ENCODE measurements around the gene CAAP1. TPM values are rescaled to one million over a fixed set of nuclear protein-coding genes. Genes with fewer than 3 reads are reported as not detected.

CAAP1 gene
- total RNA-seq, 6 experiments from 2014 or later, result 12.1 to 15.3 (median 13.7) TPM

DNA sequence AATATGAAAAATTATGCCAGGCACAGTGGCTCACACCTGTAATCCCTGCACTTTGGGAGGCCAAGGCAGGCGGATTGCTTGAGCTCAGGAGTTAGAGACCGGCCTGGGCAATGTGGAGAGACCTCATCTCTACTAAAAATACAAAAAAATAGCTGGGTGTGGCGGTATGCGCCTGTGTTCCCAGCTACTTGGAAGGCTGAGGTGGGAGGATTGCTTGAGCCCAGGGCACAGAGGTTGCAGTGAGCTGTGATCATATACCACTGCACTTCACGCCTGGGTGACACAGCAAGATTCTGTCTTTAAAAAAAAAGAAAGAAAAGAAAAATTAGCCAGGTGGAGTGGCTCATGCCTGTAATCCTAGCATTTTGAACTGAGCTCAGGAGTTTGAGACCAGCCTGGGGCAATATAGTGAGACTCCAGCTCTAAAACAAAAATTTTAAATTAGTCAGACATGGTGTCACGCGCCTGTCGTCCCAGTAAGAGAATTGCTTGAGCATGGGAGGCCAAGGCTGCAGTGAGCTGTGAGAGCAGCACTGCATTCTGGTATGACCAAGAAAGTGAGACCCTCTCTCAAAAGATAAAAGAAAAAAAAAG lies 36.4 kb upstream of the CAAP1 start:
- H3K27ac Mint-ChIP-seq, result no peak overlapping the region
- H3K27me3 Mint-ChIP-seq (ENCODE audit: insufficient read depth), result no peaks in the 10 kb centered on the region
- H3K36me3 Mint-ChIP-seq (ENCODE audit: low read depth), result peaks cover 27% of the 10 kb centered on the region
- H3K4me3 Mint-ChIP-seq, result no peak overlapping the region
- no peaks in the 10 kb centered on the region for H3K9me3 Mint-ChIP-seq
- no peaks in the 10 kb centered on the region for H3K4me1 Mint-ChIP-seq (ENCODE audit: low read depth)
- no peak for DNase-seq
- no peak for TF ChIP-seq CTCF (IDR thresholded peaks at IDR 0.05)

GRCh38 chr9:26925609-26926008 lies 33.0 kb upstream of the CAAP1 start:
- Mint-ChIP-seq H3K27me3 (ENCODE audit: insufficient read depth) (no peaks in the 10 kb centered on the region), H3K36me3 (ENCODE audit: low read depth) (peaks cover 48% of the 10 kb centered on the region), H3K27ac (no peak overlapping the region), H3K4me3 (no peak overlapping the region), H3K9me3 (no peaks in the 10 kb centered on the region), H3K4me1 (ENCODE audit: low read depth) (no peaks in the 10 kb centered on the region)
- TF ChIP-seq CTCF (IDR thresholded peaks at IDR 0.05), result no peak
- no peak for DNase-seq

- no peaks in the 10 kb centered on the region for H3K4me1 Mint-ChIP-seq (ENCODE audit: low read depth)
- H3K27me3 Mint-ChIP-seq (ENCODE audit: insufficient read depth), result no peaks in the 10 kb centered on the region
- DNase-seq, result no peak
- no peaks in the 10 kb centered on the region for H3K9me3 Mint-ChIP-seq
- H3K36me3 Mint-ChIP-seq (ENCODE audit: low read depth), result peaks cover 42% of the 10 kb centered on the region
- no peak overlapping the region for H3K27ac Mint-ChIP-seq
- no peak overlapping the region for H3K4me3 Mint-ChIP-seq
- no peak for TF ChIP-seq CTCF (IDR thresholded peaks at IDR 0.05)
Measured at GRCh38 chr9:26919698-26920097, 27.1 kb upstream of the CAAP1 start.

DNA sequence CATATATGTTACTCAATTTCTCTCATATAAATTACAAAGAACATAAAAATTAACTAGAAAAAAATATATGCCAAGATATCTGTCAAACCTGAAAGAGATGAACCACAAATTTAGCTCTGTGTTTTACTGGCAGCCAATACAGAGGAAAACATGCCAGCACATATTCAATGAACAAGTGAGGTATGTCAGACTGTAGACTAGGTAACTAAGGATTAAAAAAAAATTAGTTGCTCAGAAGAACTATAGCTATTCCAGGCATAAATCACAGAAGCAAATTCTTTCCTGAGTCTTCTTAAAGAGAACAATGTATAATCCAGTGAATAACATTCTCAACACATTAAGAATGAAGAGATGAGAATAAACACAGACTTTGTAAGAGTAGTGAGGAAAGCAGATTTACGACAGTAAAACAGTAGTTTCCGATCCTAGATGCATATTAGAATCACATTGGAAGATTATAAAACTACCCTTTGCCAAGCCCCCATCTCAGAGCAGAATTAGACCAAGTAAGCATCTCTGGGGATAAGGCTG lies 20.6 kb upstream of the CAAP1 start:
- H3K9me3 Mint-ChIP-seq, result no peaks in the 10 kb centered on the region
- H3K27ac Mint-ChIP-seq, result no peak overlapping the region
- H3K4me1 Mint-ChIP-seq (ENCODE audit: low read depth), result no peaks in the 10 kb centered on the region
- H3K27me3 Mint-ChIP-seq (ENCODE audit: insufficient read depth), result no peaks in the 10 kb centered on the region
- H3K36me3 Mint-ChIP-seq (ENCODE audit: low read depth), result peaks cover 24% of the 10 kb centered on the region
- TF ChIP-seq CTCF (IDR thresholded peaks at IDR 0.05), result no peak
- no peak overlapping the region for H3K4me3 Mint-ChIP-seq
- no peak for DNase-seq

- no peak for DNase-seq
- Mint-ChIP-seq H3K9me3 (no peaks in the 10 kb centered on the region), H3K27ac (no peak overlapping the region), H3K4me3 (no peak overlapping the region), H3K36me3 (ENCODE audit: low read depth) (peaks cover 26% of the 10 kb centered on the region), H3K27me3 (ENCODE audit: insufficient read depth) (no peaks in the 10 kb centered on the region), H3K4me1 (ENCODE audit: low read depth) (no peaks in the 10 kb centered on the region)
- no peak for TF ChIP-seq CTCF (IDR thresholded peaks at IDR 0.05)
Measured at GRCh38 chr9:26904671-26905070, 12.1 kb upstream of the CAAP1 start.

Measured in HFFc6 (cell line).